HCT116 (cell line): Measurements from ENCODE around the gene NAALADL2. TPM values are rescaled to one million over a fixed set of nuclear protein-coding genes. Genes with fewer than 3 reads are reported as not detected.

Source experiments
- ATAC-seq: fragments of 200-7000 bp; cut with Tn5 transposase; 2 replicates; pipeline ENCODE4 v1.9.1; 2020; ENCODE audit warnings: mild to moderate bottlenecking, moderate library complexity
- BruUV-seq: library from RNA; stranded (reverse); fragments of 400-500 nt; replicated peaks from 2 replicates; lab custom pipeline; 2021; lab: Mats Ljungman, UMichigan
- CTCF ChIA-PET: fragments of 300-600 bp; sonication (Branson Sonifier 250); formaldehyde crosslinking; loops from one replicate; lab custom pipeline; 2021; ENCODE audit warnings: antibody characterized with exemption; lab: Charles Lee
- POLR2A ChIA-PET: fragments of 300-600, 350-600 bp; sonication (Branson Sonifier 250); formaldehyde crosslinking; loops from one replicate; lab custom pipeline; 2021; ENCODE audit warnings: antibody characterized with exemption; lab: Charles Lee
- RAD21 ChIA-PET, 2 experiments: fragments of 300-600 bp; sonication (Branson Sonifier 250); formaldehyde crosslinking; loops; one replicate each; lab custom pipeline; 2023; ENCODE audit warnings: low total read pairs in 2 of 2; ENCODE audit not compliant: uncharacterized antibody in 2 of 2, unreplicated experiment in 2 of 2, low non-redundant PET in 1 of 2; lab: Charles Lee
- DNase-seq: peaks from one replicate; pipeline ENCODE4 v3.0.0-alpha.2; 2010; ENCODE audit warnings: low read depth, low spot score
- H2AFZ ChIP-seq: fragments of 200-600 bp; shearing (Covaris generic), sonication (generic); 2 replicates; pipeline ENCODE4 v1.6.1; 2017; ENCODE audit warnings: low read depth, mixed run types, mixed read lengths, antibody characterized with exemption, low read length; ENCODE audit not compliant: poor library complexity, severe bottlenecking
- H3K27ac ChIP-seq: 2 replicates; pipeline ENCODE4 v1.5.1; 2012; ENCODE audit warnings: low read depth, low read length
- H3K27me3 ChIP-seq: fragments of 200-600 bp; sonication (generic); 2 replicates; pipeline ENCODE4 v1.6.1; 2016; ENCODE audit warnings: mixed run types, low read length, mixed read lengths; ENCODE audit not compliant: insufficient read depth
- H3K36me3 ChIP-seq, 2 experiments: fragments of 200-500 bp in 1 of 2; fragments of 200-600 bp in 1 of 2; sonication (Bioruptor generic) in 1 of 2; sonication (generic) in 1 of 2; 2 replicates each; pipeline versions ENCODE4 v1.5.1 to v1.6.1; 2014 to 2016; ENCODE audit warnings: low read length in 2 of 2, inconsistent platforms in 1 of 2, mixed read lengths in 1 of 2, mixed run types in 1 of 2; ENCODE audit not compliant: insufficient read depth in 2 of 2, control insufficient read depth in 1 of 2
- H3K4me1 ChIP-seq, 2 experiments: fragments of 200-600 bp in 1 of 2; sonication (generic) in 1 of 2; 2 replicates each; pipeline versions ENCODE4 v1.5.1 to v1.6.1; 2012 to 2017; ENCODE audit warnings: low read length in 2 of 2, inconsistent platforms in 1 of 2, mild to moderate bottlenecking in 1 of 2, mixed read lengths in 1 of 2, mixed run types in 1 of 2, moderate library complexity in 1 of 2; ENCODE audit not compliant: insufficient read depth in 2 of 2, control insufficient read depth in 1 of 2
- H3K4me2 ChIP-seq: fragments of 200-600 bp; sonication (generic); 2 replicates; pipeline ENCODE4 v1.6.1; 2017; ENCODE audit warnings: mixed run types, low read length, mixed read lengths
- H3K4me3 ChIP-seq, 2 experiments: fragments of 200-600 bp in 1 of 2; sonication (generic) in 1 of 2; replicated peaks in 1 of 2; 2 replicates each; pipeline ENCODE4 v1.5.1; 2011 to 2016; ENCODE audit warnings: low read length in 2 of 2, control low read depth in 1 of 2, low read depth in 1 of 2, mild to moderate bottlenecking in 1 of 2, mixed read lengths in 1 of 2, mixed run types in 1 of 2
- H3K79me2 ChIP-seq: fragments of 200-600 bp; sonication (generic); 2 replicates; pipeline ENCODE4 v1.6.1; 2017; ENCODE audit warnings: mild to moderate bottlenecking, mixed run types, low read length, moderate library complexity, mixed read lengths; ENCODE audit not compliant: insufficient read depth
- H3K9ac ChIP-seq: fragments of 200-600 bp; sonication (generic); 2 replicates; pipeline ENCODE4 v1.6.1; 2016; ENCODE audit warnings: low read length, mixed read lengths
- H3K9me2 ChIP-seq: fragments of 200-600 bp; sonication (generic), shearing (Covaris generic); 2 replicates; pipeline ENCODE4 v1.6.1; 2017; ENCODE audit warnings: mixed run types, mild to moderate bottlenecking, moderate library complexity; ENCODE audit not compliant: insufficient read depth
- H3K9me3 ChIP-seq, 2 experiments: fragments of 200-500 bp in 1 of 2; fragments of 200-600 bp in 1 of 2; sonication (Bioruptor generic) in 1 of 2; sonication (generic) in 1 of 2; 2 replicates each; pipeline ENCODE4 v1.6.1; 2014 to 2017; ENCODE audit warnings: low read length in 2 of 2, mixed read lengths in 2 of 2, inconsistent platforms in 1 of 2, low read depth in 1 of 2, mild to moderate bottlenecking in 1 of 2, mixed run types in 1 of 2, moderate library complexity in 1 of 2; ENCODE audit not compliant: control insufficient read depth in 1 of 2, insufficient read depth in 1 of 2
- H4K20me1 ChIP-seq: fragments of 200-600 bp; sonication (generic), shearing (Covaris generic); 2 replicates; pipeline ENCODE4 v1.6.1; 2017; ENCODE audit warnings: mixed run types, mild to moderate bottlenecking, moderate library complexity; ENCODE audit not compliant: insufficient read depth
- EZH2phosphoT487 ChIP-seq: fragments of 200-600 bp; IDR thresholded peaks from 2 replicates; pipeline ENCODE4 v1.6.1; 2018; ENCODE audit warnings: antibody characterized with exemption, borderline replicate concordance
- POLR2A ChIP-seq: IDR thresholded peaks from 2 replicates; pipeline ENCODE4 v1.7.0; 2011; ENCODE audit warnings: borderline replicate concordance; ENCODE audit not compliant: insufficient read depth, insufficient read length; ENCODE audit errors: extremely low read depth
- RAD21 ChIP-seq: IDR thresholded peaks from 2 replicates; pipeline ENCODE4 v1.6.1; 2012; ENCODE audit warnings: low read depth, mild to moderate bottlenecking
- YY1 ChIP-seq: IDR thresholded peaks from 2 replicates; pipeline ENCODE4 v1.6.1; 2011; ENCODE audit warnings: low read length, low read depth, moderate library complexity, mild to moderate bottlenecking; ENCODE audit not compliant: insufficient replicate concordance; ENCODE audit errors: extremely low read depth
- intact Hi-C: fragments of 100-400 bp; cut with micrococcal nuclease; formaldehyde crosslinking; loops from 2 replicates; pipeline ENCODE4 v1.10.0; 2022
- total RNA-seq: library from RNA; stranded (reverse); gene quantifications from one replicate; pipeline ENCODE4 v1.2.1, GENCODE V29; 2021; ENCODE audit not compliant: unreplicated experiment

Gene NAALADL2
- total RNA-seq, 1 experiment from 2014 or later: 2.9 TPM

DNA sequence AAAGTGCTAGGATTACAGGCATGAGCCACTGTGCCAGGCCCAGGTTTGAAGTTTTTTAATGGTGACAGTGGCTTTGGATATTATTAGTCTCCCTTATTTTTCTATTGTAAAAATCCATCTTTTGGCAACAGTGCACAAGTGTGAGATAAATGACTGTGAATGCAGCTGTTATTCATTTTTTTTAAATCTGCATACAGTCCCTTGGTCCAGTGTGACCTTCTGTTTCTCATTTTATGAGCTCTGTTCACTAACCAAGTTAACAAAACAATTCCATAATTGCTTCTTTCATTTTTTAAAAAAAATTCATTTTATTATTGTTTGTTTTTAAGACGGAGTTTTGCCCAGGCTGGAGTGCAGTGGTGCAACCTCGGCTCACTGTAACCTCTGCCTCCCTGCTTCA is 381.8 kb downstream of the NAALADL2 start:
- Histone ChIP-seq H3K9me3 (no peaks in the 10 kb centered on the region), H3K4me2 (no peak overlapping the region), H2AFZ (no peak overlapping the region), H3K36me3 (no peaks in the 10 kb centered on the region), H3K9me2 (no peaks in the 10 kb centered on the region), H3K27ac (no peak overlapping the region), H4K20me1 (no peaks in the 10 kb centered on the region), H3K4me1 (no peaks in the 10 kb centered on the region), H3K27me3 (no peaks in the 10 kb centered on the region), H3K4me3 (no peak overlapping the region), H3K79me2 (no peaks in the 10 kb centered on the region), H3K9ac (no peak overlapping the region)
- DNase-seq (no peak), ATAC-seq (no peak)
- RAD21 ChIA-PET: no interaction called here
- BruUV-seq: no TSS peak
- POLR2A ChIA-PET: no interaction called here
- TF ChIP-seq RAD21 (no peak), EZH2phosphoT487 (no peak), POLR2A (no peak)
- CTCF ChIA-PET: no interaction called here
- intact Hi-C loops: no loop called here

DNA sequence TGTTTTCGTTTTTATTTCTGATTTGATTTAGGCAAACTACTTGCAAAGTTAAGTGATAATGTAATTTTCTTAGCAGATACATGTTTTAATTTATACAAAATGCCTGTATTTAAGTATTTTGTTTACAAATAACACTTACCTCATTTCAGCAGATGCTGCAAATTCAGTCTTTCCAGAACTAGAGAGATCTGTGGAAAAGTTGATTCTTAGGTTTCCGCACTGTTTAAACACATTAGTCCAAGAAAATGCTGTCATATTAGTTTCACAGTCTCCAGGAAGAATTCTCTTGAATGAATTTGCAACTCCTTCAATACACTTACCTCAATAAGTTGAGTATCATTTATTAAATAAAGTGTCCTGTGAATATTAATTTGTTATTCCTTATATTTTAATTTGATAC is 383.1 kb downstream of the NAALADL2 start:
- BruUV-seq: no TSS peak
- ChIA-PET RAD21 (no interaction called here), CTCF (no interaction called here)
- no peaks in the 10 kb centered on the region for H3K9me2 ChIP-seq
- ATAC-seq: no peak
- H2AFZ ChIP-seq: no peak overlapping the region
- intact Hi-C loops: no loop called here
- H3K9me3 ChIP-seq: no peaks in the 10 kb centered on the region
- H3K79me2 ChIP-seq: no peaks in the 10 kb centered on the region
- no peaks in the 10 kb centered on the region for H3K27me3 ChIP-seq
- no peaks in the 10 kb centered on the region for H4K20me1 ChIP-seq
- TF ChIP-seq YY1: no peak
- TF ChIP-seq, all 23 proteins: peak for 0
- H3K4me3 ChIP-seq: no peak overlapping the region
- no peak overlapping the region for H3K9ac ChIP-seq
- H3K36me3 ChIP-seq: no peaks in the 10 kb centered on the region
- POLR2A ChIA-PET: no interaction called here
- H3K4me2 ChIP-seq: no peak overlapping the region
- no peak overlapping the region for H3K27ac ChIP-seq
- no peak for DNase-seq
- H3K4me1 ChIP-seq: no peaks in the 10 kb centered on the region
